GM19035 (cell line): Measurements from ENCODE around the gene TRIB2.

Source experiments
- ATAC-seq: cut with Tn5 transposase; IDR thresholded peaks from one replicate; pipeline ENCODE4 v1.9.1; 2021; ENCODE audit not compliant: unreplicated experiment

Gene TRIB2

GRCh38 chr2:12719400-12720277, 2.9 kb downstream of the TRIB2 start:
- ATAC-seq, result no peak

GRCh38 chr2:12720278-12720620, 3.5 kb downstream of the TRIB2 start:
- no peak for ATAC-seq

- ATAC-seq, result no peak
These were observed 4.1 kb downstream of the TRIB2 start for GRCh38 chr2:12720754-12721378.

- no peak for ATAC-seq
These were observed 5.1 kb downstream of the TRIB2 start for GRCh38 chr2:12721566-12722446.

GRCh38 chr2:12722447-12723316, 5.9 kb downstream of the TRIB2 start:
- no peak for ATAC-seq

GRCh38 chr2:12723736-12724463, 7.2 kb downstream of the TRIB2 start:
- ATAC-seq, result no peak

GRCh38 chr2:12725233-12726187, 8.8 kb downstream of the TRIB2 start:
- no peak for ATAC-seq

GRCh38 chr2:12726271-12726670, 9.5 kb downstream of the TRIB2 start:
- no peak for ATAC-seq

- ATAC-seq, result no peak
These were observed 10.3 kb downstream of the TRIB2 start for GRCh38 chr2:12727065-12727464.

- no peak for ATAC-seq
These were observed 10.9 kb downstream of the TRIB2 start for GRCh38 chr2:12727641-12728040.

GRCh38 chr2:12728221-12728777, 11.6 kb downstream of the TRIB2 start:
- ATAC-seq, result peak; percentile 87

- ATAC-seq, result no peak
These were observed 13.5 kb downstream of the TRIB2 start for GRCh38 chr2:12730265-12730664.

- no peak for ATAC-seq
These were observed 15.1 kb downstream of the TRIB2 start for GRCh38 chr2:12731701-12732280.

- no peak for ATAC-seq
These were observed 15.9 kb downstream of the TRIB2 start for GRCh38 chr2:12732651-12733050.

- no peak for ATAC-seq
These were observed 17.1 kb downstream of the TRIB2 start for GRCh38 chr2:12733846-12734245.

GRCh38 chr2:12734914-12735654, 18.3 kb downstream of the TRIB2 start:
- ATAC-seq, result no peak

GRCh38 chr2:12737297-12737696, 20.6 kb downstream of the TRIB2 start:
- ATAC-seq, result no peak
